Measurements from ENCODE around the gene CD7.

Gene CD7

GRCh38 chr17:82328141-82328993 lies 11.0 kb upstream of the CD7 start:
- no peak for DNase-seq

GRCh38 chr17:82327757-82328140 lies 10.3 kb upstream of the CD7 start:
- DNase-seq = no peak

GRCh38 chr17:82327289-82327688 lies 9.9 kb upstream of the CD7 start:
- DNase-seq = no peak

- DNase-seq = no peak
Measured at GRCh38 chr17:82325286-82326180, 8.1 kb upstream of the CD7 start.

GRCh38 chr17:82324566-82325285 lies 7.3 kb upstream of the CD7 start:
- no peak for DNase-seq

GRCh38 chr17:82323514-82324234 lies 6.3 kb upstream of the CD7 start:
- no peak for DNase-seq

- DNase-seq = no peak
Measured at GRCh38 chr17:82322526-82323453, 5.4 kb upstream of the CD7 start.

- DNase-seq = no peak
Measured at GRCh38 chr17:82321947-82322466, 4.6 kb upstream of the CD7 start.

GRCh38 chr17:82320956-82321927 lies 3.8 kb upstream of the CD7 start:
- DNase-seq = peak; percentile 41

- DNase-seq = no peak
Measured at GRCh38 chr17:82320140-82320840, 2.9 kb upstream of the CD7 start.

GRCh38 chr17:82319619-82320062 lies 2.2 kb upstream of the CD7 start:
- DNase-seq = no peak

GRCh38 chr17:82318772-82319606 lies 1.6 kb upstream of the CD7 start:
- DNase-seq = no peak

GRCh38 chr17:82318169-82318498 lies 726 bp upstream of the CD7 start:
- DNase-seq = no peak

GRCh38 chr17:82316651-82317393 lies 586 bp downstream of the CD7 start:
- DNase-seq = no peak

- no peak for DNase-seq
Measured at GRCh38 chr17:82315703-82316358, 1.6 kb downstream of the CD7 start.

- no peak for DNase-seq
Measured at GRCh38 chr17:82314727-82315605, 2.4 kb downstream of the CD7 start.

Data from NCI-H1694 treated with DMSO at 0.1 percent for 48 hours (cell line).